Measurements from ENCODE around the gene PLA2G6. TPM values are rescaled to one million over a fixed set of nuclear protein-coding genes. Genes with fewer than 3 reads are reported as not detected.

PLA2G6 gene
- total and polyA plus RNA-seq, 9 of the 15 experiments (the other 6 are each of a cell fraction or from before 2014, with no cell fraction given) = 0.11 to 12.2 (median 9.7) TPM

DNA sequence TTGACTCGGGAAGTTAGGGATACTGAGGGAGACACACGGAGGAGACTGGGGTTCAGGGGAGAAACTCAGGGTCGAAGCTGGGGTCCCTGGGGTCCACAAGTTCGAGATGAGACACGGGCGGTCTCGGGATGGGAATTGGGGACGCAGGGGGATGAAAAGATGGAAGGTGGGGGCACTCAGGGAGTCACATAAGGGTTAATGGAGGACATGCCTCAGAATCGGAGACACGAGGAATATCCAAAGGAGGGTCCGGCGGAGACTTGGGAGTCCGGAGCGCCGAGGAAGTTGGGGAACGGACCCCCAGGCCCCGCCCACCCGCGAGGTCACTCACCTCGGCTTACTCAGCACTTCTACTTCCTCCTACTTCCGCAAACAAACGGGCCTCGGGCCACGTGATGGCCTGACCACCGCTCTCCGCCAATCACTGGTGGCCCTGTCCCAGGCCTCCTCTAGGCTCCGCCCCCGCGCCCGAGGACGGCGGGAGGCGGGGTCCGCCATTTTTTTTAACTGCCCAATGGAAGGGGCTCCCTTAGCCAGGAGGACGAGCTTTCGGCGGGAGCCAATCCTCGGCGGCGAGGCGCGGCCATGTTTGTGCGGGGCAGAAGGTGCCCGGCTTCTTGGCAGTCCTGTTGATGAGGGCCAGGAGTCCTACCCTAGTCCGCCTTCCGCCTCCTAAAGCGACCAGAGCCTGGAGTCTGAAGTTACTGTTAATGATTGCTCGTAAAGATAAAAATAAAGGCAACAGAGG, at the start of gene PLA2G6 (continued):
- TF ChIP-seq, protein P1, sequence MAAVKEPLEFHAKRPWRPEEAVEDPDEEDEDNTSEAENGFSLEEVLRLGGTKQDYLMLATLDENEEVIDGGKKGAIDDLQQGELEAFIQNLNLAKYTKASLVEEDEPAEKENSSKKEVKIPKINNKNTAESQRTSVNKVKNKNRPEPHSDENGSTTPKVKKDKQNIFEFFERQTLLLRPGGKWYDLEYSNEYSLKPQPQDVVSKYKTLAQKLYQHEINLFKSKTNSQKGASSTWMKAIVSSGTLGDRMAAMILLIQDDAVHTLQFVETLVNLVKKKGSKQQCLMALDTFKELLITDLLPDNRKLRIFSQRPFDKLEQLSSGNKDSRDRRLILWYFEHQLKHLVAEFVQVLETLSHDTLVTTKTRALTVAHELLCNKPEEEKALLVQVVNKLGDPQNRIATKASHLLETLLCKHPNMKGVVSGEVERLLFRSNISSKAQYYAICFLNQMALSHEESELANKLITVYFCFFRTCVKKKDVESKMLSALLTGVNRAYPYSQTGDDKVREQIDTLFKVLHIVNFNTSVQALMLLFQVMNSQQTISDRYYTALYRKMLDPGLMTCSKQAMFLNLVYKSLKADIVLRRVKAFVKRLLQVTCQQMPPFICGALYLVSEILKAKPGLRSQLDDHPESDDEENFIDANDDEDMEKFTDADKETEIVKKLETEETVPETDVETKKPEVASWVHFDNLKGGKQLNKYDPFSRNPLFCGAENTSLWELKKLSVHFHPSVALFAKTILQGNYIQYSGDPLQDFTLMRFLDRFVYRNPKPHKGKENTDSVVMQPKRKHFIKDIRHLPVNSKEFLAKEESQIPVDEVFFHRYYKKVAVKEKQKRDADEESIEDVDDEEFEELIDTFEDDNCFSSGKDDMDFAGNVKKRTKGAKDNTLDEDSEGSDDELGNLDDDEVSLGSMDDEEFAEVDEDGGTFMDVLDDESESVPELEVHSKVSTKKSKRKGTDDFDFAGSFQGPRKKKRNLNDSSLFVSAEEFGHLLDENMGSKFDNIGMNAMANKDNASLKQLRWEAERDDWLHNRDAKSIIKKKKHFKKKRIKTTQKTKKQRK (IDR thresholded peaks at IDR 0.05; ENCODE audit: borderline replicate concordance, low read depth, low read length) = no peak
- TF ChIP-seq, protein P2, sequence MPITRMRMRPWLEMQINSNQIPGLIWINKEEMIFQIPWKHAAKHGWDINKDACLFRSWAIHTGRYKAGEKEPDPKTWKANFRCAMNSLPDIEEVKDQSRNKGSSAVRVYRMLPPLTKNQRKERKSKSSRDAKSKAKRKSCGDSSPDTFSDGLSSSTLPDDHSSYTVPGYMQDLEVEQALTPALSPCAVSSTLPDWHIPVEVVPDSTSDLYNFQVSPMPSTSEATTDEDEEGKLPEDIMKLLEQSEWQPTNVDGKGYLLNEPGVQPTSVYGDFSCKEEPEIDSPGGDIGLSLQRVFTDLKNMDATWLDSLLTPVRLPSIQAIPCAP (CRISPR knock-in tag; IDR thresholded peaks at IDR 0.05; ENCODE audit: borderline replicate concordance) = no peak
- TF ChIP-seq YY1 (IDR thresholded peaks at IDR 0.05; ENCODE audit: borderline replicate concordance in 1 of 3, control insufficient read depth in 1 of 3, extremely low read depth in 1 of 3, insufficient read depth in 3 of 3, insufficient read length in 1 of 3, insufficient replicate concordance in 2 of 3, low read depth in 1 of 3, low read length in 2 of 3) = peak; percentile 98 to 100 (median 99)
- no peak for TF ChIP-seq ZNF785 (CRISPR knock-in tag; IDR thresholded peaks at IDR 0.05)
- TF ChIP-seq ZNF354B (CRISPR knock-in tag; IDR thresholded peaks at IDR 0.05) = no peak
- no peak for TF ChIP-seq ZNF133 (CRISPR knock-in tag; IDR thresholded peaks at IDR 0.05)
- TF ChIP-seq RBFOX2 (IDR thresholded peaks at IDR 0.05; ENCODE audit: low read depth, low read length) = peak; percentile 71
- TF ChIP-seq, protein P3, sequence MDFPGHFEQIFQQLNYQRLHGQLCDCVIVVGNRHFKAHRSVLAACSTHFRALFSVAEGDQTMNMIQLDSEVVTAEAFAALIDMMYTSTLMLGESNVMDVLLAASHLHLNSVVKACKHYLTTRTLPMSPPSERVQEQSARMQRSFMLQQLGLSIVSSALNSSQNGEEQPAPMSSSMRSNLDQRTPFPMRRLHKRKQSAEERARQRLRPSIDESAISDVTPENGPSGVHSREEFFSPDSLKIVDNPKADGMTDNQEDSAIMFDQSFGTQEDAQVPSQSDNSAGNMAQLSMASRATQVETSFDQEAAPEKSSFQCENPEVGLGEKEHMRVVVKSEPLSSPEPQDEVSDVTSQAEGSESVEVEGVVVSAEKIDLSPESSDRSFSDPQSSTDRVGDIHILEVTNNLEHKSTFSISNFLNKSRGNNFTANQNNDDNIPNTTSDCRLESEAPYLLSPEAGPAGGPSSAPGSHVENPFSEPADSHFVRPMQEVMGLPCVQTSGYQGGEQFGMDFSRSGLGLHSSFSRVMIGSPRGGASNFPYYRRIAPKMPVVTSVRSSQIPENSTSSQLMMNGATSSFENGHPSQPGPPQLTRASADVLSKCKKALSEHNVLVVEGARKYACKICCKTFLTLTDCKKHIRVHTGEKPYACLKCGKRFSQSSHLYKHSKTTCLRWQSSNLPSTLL (IDR thresholded peaks at IDR 0.05) = no peak
- TF ChIP-seq, protein P4, sequence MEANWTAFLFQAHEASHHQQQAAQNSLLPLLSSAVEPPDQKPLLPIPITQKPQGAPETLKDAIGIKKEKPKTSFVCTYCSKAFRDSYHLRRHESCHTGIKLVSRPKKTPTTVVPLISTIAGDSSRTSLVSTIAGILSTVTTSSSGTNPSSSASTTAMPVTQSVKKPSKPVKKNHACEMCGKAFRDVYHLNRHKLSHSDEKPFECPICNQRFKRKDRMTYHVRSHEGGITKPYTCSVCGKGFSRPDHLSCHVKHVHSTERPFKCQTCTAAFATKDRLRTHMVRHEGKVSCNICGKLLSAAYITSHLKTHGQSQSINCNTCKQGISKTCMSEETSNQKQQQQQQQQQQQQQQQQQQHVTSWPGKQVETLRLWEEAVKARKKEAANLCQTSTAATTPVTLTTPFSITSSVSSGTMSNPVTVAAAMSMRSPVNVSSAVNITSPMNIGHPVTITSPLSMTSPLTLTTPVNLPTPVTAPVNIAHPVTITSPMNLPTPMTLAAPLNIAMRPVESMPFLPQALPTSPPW (CRISPR knock-in tag; IDR thresholded peaks at IDR 0.05) = peak; percentile 45; the same call in 1 of the 2 replicates
- TF ChIP-seq EGR1 (conservative IDR thresholded peaks at IDR 0.05) = peak; percentile 65
- TF ChIP-seq CCAR2 (IDR thresholded peaks at IDR 0.05; ENCODE audit: low read depth, low read length) = no peak
- no peak for TF ChIP-seq ZNF584 (CRISPR knock-in tag; IDR thresholded peaks at IDR 0.05; ENCODE audit: low read depth)
- TF ChIP-seq ZNF436 (CRISPR knock-in tag; IDR thresholded peaks at IDR 0.05) = no peak
- TF ChIP-seq RAD21 (CRISPR knock-in tag; conservative IDR thresholded peaks at IDR 0.05 in 1 of 2, IDR thresholded peaks at IDR 0.05 in 1 of 2) = no peak
- TF ChIP-seq MCM7 (IDR thresholded peaks at IDR 0.05) = no peak
- TF ChIP-seq ZFP30 (CRISPR knock-in tag; IDR thresholded peaks at IDR 0.05; ENCODE audit: borderline replicate concordance) = no peak
- no peak for TF ChIP-seq KLF6 (CRISPR knock-in tag; IDR thresholded peaks at IDR 0.05; ENCODE audit: borderline replicate concordance)
- no peak for TF ChIP-seq TAL1 (IDR thresholded peaks at IDR 0.05)
- no peak for TF ChIP-seq SMARCC2 (IDR thresholded peaks at IDR 0.05; ENCODE audit: low read depth)
- peak; percentile 79 for TF ChIP-seq MAFK (IDR thresholded peaks at IDR 0.05; ENCODE audit: low read length)

Measured in K562 (cell line).